HG02763 (cell line): ENCODE data around the gene LHX1.
A peak's percentile ranks its signal among the peaks of the same experiment; 100 is the strongest.

Experiments
- ATAC-seq: cut with Tn5 transposase; IDR thresholded peaks from one replicate; pipeline ENCODE4 v1.9.1; 2021; ENCODE audit warnings: mild to moderate bottlenecking, moderate library complexity; ENCODE audit not compliant: unreplicated experiment

The LHX1 gene

GRCh38 chr17:36937959-36938565 is 787 bp downstream of the LHX1 start:
- no peak for ATAC-seq

DNA sequence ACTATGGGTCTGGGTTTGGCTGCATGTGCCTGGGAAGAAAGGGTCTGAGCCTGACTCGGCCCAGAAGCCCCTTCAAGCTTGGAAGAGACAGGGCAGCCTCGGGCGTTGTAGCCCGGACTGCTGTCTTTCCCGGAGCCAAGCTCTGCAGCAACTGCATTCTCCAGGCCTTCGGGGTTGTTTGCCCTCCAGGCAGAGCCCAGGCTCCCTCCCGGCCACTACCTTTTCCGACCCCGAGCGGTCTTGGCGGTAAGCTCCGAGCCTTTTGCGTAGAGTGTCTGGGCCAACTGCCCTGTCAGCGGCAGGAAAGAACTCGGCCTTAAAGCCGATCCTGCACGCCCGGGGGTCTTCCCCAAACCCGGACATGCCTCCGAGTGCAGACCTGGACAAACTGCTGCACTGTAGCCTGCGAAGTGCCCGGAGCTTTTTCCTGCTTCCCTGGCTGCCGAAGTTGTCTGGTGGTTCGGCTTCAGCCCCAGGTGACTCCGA is 1.3 kb downstream of the LHX1 start:
- no peak for ATAC-seq

DNA sequence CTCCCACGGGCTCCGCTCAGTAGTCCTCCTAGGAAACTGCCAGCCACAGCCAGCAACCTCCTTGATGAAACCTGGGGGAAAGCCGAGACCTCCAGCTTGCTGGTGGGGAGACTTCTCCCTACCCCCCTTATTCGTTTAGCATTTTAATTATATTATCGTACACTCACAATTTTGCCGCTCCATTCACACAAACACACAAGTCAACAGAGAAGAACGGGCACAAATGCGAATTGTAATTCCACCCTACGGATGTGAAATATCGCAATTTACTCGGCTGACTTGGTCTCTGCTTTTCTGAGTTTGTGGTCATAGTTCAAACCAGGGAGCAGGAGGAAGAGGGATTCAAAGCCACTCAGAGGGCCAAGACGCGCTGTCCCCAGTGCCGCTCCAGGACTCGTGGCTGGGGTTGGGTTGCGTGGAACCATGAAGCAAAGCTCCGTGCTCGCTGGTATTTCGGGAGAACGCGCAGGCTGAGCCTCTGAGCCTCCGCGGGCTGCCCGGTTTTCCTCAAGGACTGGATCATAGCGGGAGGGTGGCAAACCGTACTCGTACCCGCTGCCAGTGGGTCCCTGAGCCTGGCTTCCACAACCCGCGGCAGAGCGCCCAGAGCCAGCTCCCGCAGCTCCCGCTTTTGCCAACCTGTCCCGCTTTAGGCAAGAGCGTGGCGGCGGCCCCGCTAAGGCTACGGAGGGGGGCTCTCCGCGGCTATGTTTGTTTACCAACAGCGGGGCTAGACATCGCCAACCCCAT is 2.0 kb downstream of the LHX1 start:
- no peak for ATAC-seq

DNA sequence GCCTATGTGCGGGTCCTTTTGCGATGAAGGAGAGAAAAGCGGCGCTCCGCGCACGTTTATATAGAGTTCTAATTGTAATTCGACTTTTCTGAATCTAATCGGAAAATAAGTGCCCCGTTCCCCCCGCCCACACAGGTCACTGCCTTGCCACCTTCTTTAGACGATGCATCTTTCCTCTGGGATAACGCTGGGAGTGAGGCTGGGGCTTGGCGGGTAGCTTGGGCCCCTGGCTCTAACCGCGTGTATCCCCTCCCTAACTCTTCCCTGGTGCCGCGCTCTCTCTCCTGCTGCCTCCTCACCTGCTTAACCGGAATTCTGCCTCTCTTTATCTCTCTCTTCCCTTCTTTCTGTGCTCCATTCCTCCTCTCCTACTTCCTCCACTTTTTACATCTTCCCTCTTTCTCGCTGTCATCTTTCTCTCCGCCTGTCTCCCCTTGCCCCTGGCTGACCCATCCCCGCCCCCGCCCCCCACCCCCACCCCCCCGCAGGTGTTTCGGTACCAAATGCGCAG is 2.6 kb downstream of the LHX1 start:
- no peak for ATAC-seq

DNA sequence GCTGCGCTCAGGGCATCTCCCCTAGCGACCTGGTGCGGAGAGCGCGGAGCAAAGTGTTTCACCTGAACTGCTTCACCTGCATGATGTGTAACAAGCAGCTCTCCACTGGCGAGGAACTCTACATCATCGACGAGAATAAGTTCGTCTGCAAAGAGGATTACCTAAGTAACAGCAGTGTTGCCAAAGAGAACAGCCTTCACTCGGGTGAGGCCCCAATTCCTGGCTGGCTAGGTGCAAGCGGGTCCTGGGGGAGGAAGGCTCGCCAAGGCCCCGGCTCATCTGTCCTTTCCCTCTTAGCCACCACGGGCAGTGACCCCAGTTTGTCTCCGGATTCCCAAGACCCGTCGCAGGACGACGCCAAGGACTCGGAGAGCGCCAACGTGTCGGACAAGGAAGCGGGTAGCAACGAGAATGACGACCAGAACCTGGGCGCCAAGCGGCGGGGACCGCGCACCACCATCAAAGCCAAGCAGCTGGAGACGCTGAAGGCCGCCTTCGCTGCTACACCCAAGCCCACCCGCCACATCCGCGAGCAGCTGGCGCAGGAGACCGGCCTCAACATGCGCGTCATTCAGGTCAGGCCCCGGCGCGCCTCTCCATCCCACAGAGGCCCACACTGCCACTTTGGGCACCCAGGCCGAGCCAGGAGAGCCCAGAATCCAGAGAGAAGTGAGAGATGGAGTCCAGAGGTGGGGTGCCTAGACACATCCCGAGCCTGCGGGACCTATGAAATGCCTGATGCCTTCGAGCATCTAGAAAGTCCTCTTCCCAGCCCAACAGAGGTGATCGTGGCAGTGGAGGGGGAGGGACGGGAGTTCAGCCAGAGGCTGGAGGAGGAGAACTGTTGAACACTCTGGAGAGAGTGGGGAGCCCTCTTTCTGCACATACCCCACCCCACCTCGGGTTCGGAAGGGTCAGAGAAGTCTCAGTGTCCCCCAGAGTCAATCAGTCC is 3.3 kb downstream of the LHX1 start:
- no peak for ATAC-seq

DNA sequence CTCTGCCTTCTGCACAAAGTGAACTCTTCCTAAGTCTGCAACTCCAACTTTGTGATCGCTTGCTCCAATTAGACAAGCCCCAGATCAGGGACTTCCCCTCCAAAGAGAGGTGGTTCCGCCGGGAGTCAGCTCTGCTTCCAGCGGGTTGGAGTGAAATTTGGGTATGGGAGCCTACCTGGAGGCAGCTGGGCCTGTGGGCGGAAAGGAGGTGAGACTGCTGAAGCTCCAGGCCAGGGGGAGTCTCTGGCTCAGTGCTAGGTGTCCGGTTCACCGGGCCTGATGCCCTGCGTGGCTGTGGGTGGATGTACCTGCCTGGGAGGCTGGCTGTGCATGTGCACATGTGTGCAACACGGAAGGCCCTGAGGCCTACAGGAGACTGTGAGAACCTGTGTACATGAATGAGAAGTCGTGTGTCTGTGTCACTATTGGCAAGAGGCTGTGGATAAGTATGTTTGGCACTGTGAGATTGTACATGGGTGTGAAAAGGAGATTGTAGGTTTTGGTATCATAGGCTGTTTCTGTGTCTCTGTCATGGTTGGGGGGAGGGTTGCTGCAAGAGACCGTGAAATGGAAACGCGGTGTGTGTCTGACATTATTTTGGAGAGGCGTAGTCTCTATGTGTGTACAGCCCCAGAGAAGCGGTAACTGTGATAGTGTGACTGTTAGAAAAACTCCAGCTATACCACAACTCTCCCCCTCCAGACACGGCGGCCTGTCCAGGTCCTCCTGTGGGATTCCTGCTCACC is 4.2 kb downstream of the LHX1 start:
- ATAC-seq, result no peak

- ATAC-seq, result no peak
These were observed 4.8 kb downstream of the LHX1 start for GRCh38 chr17:36942019-36942599.

DNA sequence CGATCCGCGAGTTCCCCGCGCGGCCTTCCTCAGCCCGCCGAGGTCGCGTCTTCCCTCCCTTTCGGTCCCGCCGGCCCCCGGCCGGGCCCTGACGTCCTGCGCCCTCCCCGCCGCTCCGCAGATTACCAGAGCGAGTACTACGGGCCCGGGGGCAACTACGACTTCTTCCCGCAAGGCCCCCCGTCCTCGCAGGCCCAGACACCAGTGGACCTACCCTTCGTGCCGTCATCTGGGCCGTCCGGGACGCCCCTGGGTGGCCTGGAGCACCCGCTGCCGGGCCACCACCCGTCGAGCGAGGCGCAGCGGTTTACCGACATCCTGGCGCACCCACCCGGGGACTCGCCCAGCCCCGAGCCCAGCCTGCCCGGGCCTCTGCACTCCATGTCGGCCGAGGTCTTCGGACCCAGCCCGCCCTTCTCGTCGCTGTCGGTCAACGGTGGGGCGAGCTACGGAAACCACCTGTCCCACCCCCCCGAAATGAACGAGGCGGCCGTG is 5.4 kb downstream of the LHX1 start:
- ATAC-seq, result no peak

GRCh38 chr17:36943250-36944191 is 6.2 kb downstream of the LHX1 start:
- no peak for ATAC-seq

- no peak for ATAC-seq
These were observed 7.3 kb downstream of the LHX1 start for GRCh38 chr17:36944553-36944952.

- ATAC-seq, result no peak
These were observed 7.9 kb downstream of the LHX1 start for GRCh38 chr17:36945140-36945539.

DNA sequence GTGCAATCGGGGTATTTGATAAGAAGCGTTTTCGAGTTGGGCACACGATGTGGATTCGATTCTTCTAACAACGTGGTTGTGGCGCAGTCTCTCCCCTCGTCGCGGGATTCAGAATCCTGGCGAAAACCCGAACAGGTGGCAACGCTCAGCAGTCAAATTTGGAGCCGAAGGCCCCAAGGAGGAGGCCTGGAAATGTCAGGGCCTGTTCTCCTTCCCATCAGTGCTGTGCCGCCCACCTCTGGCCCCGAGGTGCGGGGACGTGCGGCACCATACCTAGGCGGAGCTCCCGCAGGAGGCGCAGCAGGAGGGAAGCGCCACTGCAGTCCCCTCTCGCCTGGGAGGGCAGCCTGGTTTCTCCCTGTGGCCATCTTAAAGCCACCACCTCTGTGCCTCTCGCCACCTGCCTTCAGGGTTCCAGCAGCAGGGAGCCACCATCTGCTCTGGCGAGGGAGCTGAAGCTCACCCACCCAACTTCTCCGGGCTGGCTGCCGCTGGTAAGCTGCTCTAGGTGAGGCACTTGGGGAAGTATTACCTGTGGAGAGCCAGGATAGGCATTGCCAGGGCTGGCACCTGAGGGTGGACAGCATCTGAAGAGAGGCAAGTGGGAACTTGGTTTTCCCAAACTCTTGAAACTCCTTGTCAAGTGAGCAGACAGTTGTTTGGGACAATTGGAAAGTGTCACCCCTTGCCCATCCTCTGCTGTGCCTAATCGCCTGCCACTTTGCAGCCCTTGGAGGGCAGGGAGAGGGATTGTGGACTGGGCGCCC is 8.9 kb downstream of the LHX1 start:
- ATAC-seq, result no peak

- ATAC-seq, result no peak
These were observed 9.4 kb downstream of the LHX1 start for GRCh38 chr17:36946726-36947091.

DNA sequence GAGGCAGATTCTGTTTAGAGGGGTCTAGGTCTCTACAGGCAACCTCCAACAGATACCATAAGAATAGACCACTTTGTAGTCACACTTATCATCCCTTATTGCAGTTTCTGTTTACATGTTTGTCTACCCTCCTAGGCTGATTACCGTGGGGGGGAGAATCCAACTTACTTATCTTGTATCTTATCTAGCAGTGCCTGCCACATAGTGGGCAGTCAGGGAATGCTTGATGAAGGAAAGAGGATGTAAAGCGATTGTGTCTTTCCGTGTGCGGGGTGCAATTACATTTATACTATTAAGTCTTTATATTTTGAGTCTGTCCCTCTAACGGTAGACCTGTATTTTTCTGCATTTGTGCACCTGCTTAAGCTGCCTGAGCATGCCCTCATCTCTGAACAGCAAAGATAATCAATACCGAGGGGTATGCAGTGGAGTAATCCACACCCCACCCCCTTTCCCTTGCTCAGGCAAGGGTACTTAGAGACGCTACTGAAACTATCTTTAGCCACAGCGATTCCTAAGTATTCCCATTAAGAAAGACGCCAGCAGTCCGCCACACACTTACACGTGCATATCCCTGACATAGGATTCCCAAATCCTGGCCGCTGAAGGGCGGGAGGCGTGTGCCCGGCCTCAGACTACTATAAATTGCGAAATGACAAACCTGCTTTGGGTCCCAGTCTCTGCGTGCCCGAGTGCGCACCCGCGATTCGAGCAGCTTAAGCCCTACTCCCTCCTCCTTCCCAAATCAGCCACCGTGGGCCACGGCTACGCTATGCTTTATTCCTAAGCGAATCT is 10.8 kb downstream of the LHX1 start:
- ATAC-seq, result no peak

DNA sequence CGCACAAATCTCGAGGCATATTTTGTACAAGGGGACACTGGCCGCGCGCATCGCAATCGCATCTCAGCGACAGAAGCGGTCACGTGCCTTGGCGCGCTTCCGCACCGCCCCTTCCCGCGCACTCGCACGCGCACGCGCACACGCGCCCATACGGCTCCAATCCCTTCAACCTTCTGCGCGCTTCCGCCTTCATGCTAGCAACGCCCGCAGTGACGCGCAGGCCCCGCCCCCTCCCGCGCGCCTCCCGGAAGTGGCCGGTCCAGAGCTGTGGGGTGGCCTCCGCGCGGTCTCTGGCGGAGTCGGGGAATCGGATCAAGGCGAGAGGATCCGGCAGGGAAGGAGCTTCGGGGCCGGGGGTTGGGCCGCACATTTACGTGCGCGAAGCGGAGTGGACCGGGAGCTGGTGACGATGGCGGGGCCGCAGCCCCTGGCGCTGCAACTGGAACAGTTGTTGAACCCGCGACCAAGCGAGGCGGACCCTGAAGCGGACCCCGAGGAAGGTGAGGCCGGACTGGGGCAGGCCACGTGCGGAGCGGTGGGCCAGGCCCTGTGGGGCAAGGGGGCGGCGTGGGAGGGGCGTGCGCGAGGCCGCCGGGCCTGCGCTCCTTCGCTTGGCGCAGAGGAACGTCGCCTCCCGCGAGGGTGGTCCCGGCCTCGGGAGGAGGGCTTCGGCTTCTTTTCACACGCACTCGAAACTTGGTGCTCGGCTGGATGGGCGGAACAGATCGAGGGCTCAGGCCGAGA is 11.6 kb downstream of the LHX1 start, which contains the start of gene AATF:
TSS of gene AATF (plus strand) at position 238 of the 744 bp plus-strand sequence. CDS start at position 410, 172 bp downstream.
- peak; percentile 92 for ATAC-seq

DNA sequence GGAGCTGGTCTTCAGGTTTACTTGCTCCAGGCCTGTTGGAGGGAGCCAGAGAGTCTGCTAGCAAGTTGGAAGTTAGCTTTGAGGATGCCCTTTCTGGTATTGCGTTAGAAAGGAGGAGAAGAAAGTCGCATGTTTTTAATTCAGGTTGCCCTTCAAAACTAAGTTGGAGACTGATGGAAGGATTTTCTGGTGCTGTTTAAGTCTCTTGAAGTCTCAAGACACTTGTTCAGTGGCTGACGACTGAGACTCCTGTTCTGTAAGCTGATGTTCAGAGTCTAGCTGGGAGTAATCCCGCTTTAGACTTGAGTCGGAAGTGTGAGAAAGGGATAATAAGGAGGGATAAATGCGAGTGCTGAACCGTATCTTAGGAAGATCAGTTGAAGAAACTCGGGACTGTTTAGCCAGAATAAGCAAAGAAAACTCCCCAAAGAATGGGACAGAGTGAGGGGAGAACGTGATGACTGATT is 12.2 kb downstream of the LHX1 start:
- ATAC-seq, result no peak
